Body of pancreas (tissue), 4 donors: ENCODE data around the gene INSR. TPM values are rescaled to one million over a fixed set of nuclear protein-coding genes. Genes with fewer than 3 reads are reported as not detected.
A peak's percentile ranks its signal among the peaks of the same experiment; 100 is the strongest.

ENCODE experiments used
- ATAC-seq: fragments of 150-250 bp; one replicate; pipeline ENCODE4 v1.9.1; 2016
- DNase-seq, 4 donors: peaks; one replicate each; pipeline ENCODE4 v3.0.0-alpha.2; 2019
- H3K27ac ChIP-seq, 4 donors: fragments of 200-600 bp; sonication (generic); 1 replicate in 3 of 4; 2 replicates in 1 of 4; pipeline versions ENCODE4 v1.5.1 to v1.6.1; 2016 to 2019; ENCODE audit warnings: mild to moderate bottlenecking in 1 of 4, mixed read lengths in 1 of 4, moderate library complexity in 1 of 4
- H3K27me3 ChIP-seq, 2 donors: fragments of 200-600 bp; sonication (generic); one replicate each; pipeline ENCODE4 v1.6.0; 2016; ENCODE audit warnings: mild to moderate bottlenecking in 1 of 2
- H3K36me3 ChIP-seq, 2 donors: fragments of 200-600 bp; sonication (generic); replicated peaks in 1 of 2; 2 replicates each; pipeline ENCODE4 v1.5.1; 2016; ENCODE audit warnings: low read depth in 2 of 2; ENCODE audit not compliant: insufficient read depth in 1 of 2
- H3K4me1 ChIP-seq: fragments of 200-600 bp; sonication (generic); one replicate; pipeline ENCODE4 v1.6.0; 2016
- H3K4me3 ChIP-seq, 2 donors: fragments of 200-600 bp; sonication (generic); 1 replicate in 1 of 2; 2 replicates in 1 of 2; pipeline ENCODE4 v1.5.1; 2016 to 2019
- H3K9me3 ChIP-seq, 3 donors: fragments of 200-600 bp; sonication (generic); 1 replicate in 2 of 3; 2 replicates in 1 of 3; pipeline ENCODE4 v1.5.1; 2016
- CTCF ChIP-seq, 7 experiments: fragments of 450-650 bp in 4 of 7; fragments of 200-600 bp in 3 of 7; sonication (generic) in 3 of 7; IDR thresholded peaks; one replicate each; pipeline ENCODE4 v1.5.1; 2016 to 2019; ENCODE audit warnings: antibody characterized with exemption in 7 of 7
- POLR2A ChIP-seq, 3 donors: fragments of 450-650 bp; IDR thresholded peaks; one replicate each; pipeline ENCODE4 v1.6.1; 2016; ENCODE audit warnings: antibody characterized with exemption in 3 of 3, mild to moderate bottlenecking in 2 of 3
- WGBS, 2 donors: methylation state at CpG; one replicate each; pipeline ENCODE4 v1.1.5; 2017; 5-methylcytosine and 5-hydroxymethylcytosine counted together
- intact Hi-C: fragments of 100-400 bp; cut with DNase I; formaldehyde crosslinking; loops from one replicate; pipeline ENCODE4 v1.15.1; 2023
- total RNA-seq, 2 donors: library from RNA; depleted of rRNA; stranded (reverse); fragments of >200 nt; gene quantifications; one replicate each; pipeline ENCODE4 v1.1.0, GENCODE V29; 2016

The INSR gene
- total RNA-seq, 2 donors from 2014 or later = 243 to 284 TPM

- Histone ChIP-seq H3K4me3 (no peak overlapping the region), H3K27ac (no peak overlapping the region), H3K36me3 (no peaks in the 10 kb centered on the region), H3K4me1 (peaks cover 9% of the 10 kb centered on the region), H3K9me3 (no peaks in the 10 kb centered on the region), H3K27me3 (no peaks in the 10 kb centered on the region)
- no peak for DNase-seq
- no peak for ATAC-seq
- intact Hi-C loops = no loop called here
- WGBS, 2 donors = 83 to 90% methylated on average over 6 to 9 of the region's 9 CpGs
- no peak for TF ChIP-seq POLR2A (IDR thresholded peaks at IDR 0.05)
- TF ChIP-seq CTCF (IDR thresholded peaks at IDR 0.05) = no peak
Measured at GRCh38 chr19:7336321-7336973, 42.2 kb upstream of the INSR start.

DNA sequence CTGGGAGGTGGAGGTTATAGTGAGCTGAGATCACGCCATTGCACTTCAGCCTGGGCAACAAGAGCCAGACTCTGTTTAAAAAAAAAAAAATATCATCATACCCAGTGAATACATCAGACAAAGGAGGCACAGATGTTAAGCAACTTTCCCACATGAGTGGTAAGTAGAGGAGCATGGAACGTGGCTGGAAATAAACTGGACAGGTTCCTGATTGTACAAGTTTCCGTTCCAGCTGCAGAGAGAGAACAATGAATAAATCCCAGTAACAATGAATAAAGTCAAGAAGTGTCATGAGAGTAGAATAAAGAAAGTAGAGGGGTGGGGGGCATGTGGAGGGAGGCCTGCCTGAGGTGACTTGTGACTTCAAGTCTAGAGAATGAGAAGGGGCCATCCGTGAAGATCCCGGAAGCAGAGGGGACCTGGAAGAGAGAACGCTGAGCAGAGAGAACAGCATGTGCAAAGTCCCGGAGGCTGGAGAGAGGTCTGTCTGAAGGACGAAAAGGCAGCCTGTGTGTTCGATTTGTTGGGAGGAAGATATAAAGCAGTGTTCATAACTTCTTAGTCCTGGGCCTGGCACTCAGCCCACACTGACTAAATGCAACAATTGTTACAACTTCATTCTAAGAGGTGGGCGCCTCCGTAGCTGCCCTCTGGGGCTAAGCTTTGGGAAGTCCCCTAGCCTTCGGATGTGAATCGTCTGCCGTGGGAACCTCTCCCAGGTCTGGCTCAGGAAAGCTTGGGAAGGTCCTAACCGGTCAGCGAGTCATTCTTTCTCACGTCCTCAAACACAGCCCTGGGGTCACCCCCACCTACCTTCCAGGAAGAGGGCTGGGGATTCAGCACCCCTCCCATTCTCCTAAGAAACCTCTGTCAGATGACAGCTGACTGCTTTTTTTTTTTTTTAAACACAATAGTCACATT, 39.2 kb upstream of the INSR start:
- Histone ChIP-seq H3K36me3 (no peaks in the 10 kb centered on the region), H3K27ac (peak overlapping the region in 1 of 4 donors; percentile 1), H3K4me3 (no peak overlapping the region), H3K4me1 (no peaks in the 10 kb centered on the region), H3K9me3 (no peaks in the 10 kb centered on the region), H3K27me3 (no peaks in the 10 kb centered on the region)
- WGBS, 2 donors = 60 to 72% methylated on average over 17 of the region's 17 CpGs
- DNase-seq (peak in 1 of 4 donors; percentile 28), ATAC-seq (peak; percentile 46)
- intact Hi-C loops = no loop called here
- TF ChIP-seq CTCF (IDR thresholded peaks at IDR 0.05) = no peak
- TF ChIP-seq POLR2A (IDR thresholded peaks at IDR 0.05) = no peak

- Histone ChIP-seq H3K36me3 (no peaks in the 10 kb centered on the region), H3K9me3 (no peaks in the 10 kb centered on the region), H3K27ac (no peak overlapping the region), H3K4me1 (no peaks in the 10 kb centered on the region), H3K4me3 (no peak overlapping the region), H3K27me3 (no peaks in the 10 kb centered on the region)
- ATAC-seq = no peak
- TF ChIP-seq POLR2A (IDR thresholded peaks at IDR 0.05) = no peak
- DNase-seq = no peak
- intact Hi-C loops = no loop called here
- WGBS, 2 donors = 80 to 85% methylated on average over 4 of the region's 4 CpGs
Measured at GRCh38 chr19:7331446-7331845, 37.2 kb upstream of the INSR start.

- no peak for ATAC-seq
- no peaks in the 10 kb centered on the region for H3K36me3 ChIP-seq
- DNase-seq = no peak
- H3K27me3 ChIP-seq = no peaks in the 10 kb centered on the region
- no peaks in the 10 kb centered on the region for H3K4me1 ChIP-seq
- intact Hi-C loops = no loop called here
- no peak overlapping the region for H3K27ac ChIP-seq
- no peak overlapping the region for H3K4me3 ChIP-seq
- H3K9me3 ChIP-seq = no peaks in the 10 kb centered on the region
- no peak for TF ChIP-seq CTCF (IDR thresholded peaks at IDR 0.05)
- TF ChIP-seq POLR2A (IDR thresholded peaks at IDR 0.05) = no peak
- WGBS, 2 donors = 92% methylated on average over 4 of the region's 4 CpGs
Measured at GRCh38 chr19:7328647-7329046, 34.4 kb upstream of the INSR start.

DNA sequence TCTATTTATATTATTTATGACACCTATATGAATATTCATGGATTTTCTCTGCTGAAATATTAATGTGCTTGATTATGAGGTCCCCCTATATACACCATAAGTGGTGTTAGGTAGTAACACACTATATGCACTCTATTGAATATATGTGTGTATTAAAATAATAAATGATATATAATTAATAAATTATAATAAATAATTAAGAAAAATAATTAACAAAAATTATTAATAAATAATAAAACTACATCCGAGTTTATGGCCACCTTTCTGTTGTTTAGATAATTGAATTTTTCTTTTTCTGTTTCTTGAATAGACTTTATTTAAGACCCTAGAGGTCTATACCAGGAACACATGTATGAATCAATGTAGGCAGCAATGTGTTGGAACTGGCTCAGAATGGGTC, 33.6 kb upstream of the INSR start:
- WGBS, 2 donors = 78 to 85% methylated on average over 1 of the region's 1 CpG
- TF ChIP-seq CTCF (IDR thresholded peaks at IDR 0.05) (no peak), POLR2A (IDR thresholded peaks at IDR 0.05) (no peak)
- no peak overlapping the region for H3K4me3 ChIP-seq
- intact Hi-C loops = no loop called here
- DNase-seq = no peak
- H3K27me3 ChIP-seq = no peaks in the 10 kb centered on the region
- peaks cover under 1% of the 10 kb centered on the region for H3K4me1 ChIP-seq
- H3K9me3 ChIP-seq = no peaks in the 10 kb centered on the region
- H3K36me3 ChIP-seq = no peaks in the 10 kb centered on the region
- ATAC-seq = no peak
- H3K27ac ChIP-seq = no peak overlapping the region
